GM23338 (cell line): ENCODE measurements around the gene C1orf52. TPM values are rescaled to one million over a fixed set of nuclear protein-coding genes. Genes with fewer than 3 reads are reported as not detected.

Source experiments
- ATAC-seq: fragments of 200-7000 bp; cut with Tn5 transposase; 3 replicates; pipeline ENCODE4 v1.9.1; 2020
- DNase-seq: peaks from one replicate; pipeline ENCODE4 v3.0.0-alpha.2; 2015; ENCODE audit warnings: low spot score
- H2AFZ ChIP-seq: fragments of 200-600 bp; sonication (generic); 2 replicates; pipeline ENCODE4 v1.8.0; 2016; ENCODE audit warnings: antibody characterized with exemption, mild to moderate bottlenecking, moderate library complexity
- H3F3A ChIP-seq: fragments of 200-600 bp; sonication (generic); replicated peaks from 2 replicates; pipeline ENCODE4 v1.8.0; 2017; ENCODE audit warnings: antibody characterized with exemption, mixed run types, low read depth
- H3K27ac ChIP-seq: fragments of 200-600 bp; sonication (generic); 2 replicates; pipeline ENCODE4 v1.6.1; 2016; ENCODE audit warnings: low read depth
- H3K27me3 ChIP-seq: fragments of 200-600 bp; sonication (generic); 2 replicates; pipeline ENCODE4 v1.8.0; 2016; ENCODE audit warnings: mild to moderate bottlenecking, mixed run types, moderate library complexity; ENCODE audit not compliant: insufficient read depth
- H3K36me3 ChIP-seq: fragments of 200-600 bp; sonication (generic); 2 replicates; pipeline ENCODE4 v1.8.0; 2016; ENCODE audit warnings: mild to moderate bottlenecking; ENCODE audit not compliant: insufficient read depth
- H3K4me1 ChIP-seq: fragments of 200-600 bp; sonication (generic); 2 replicates; pipeline ENCODE4 v1.8.0; 2016; ENCODE audit warnings: mild to moderate bottlenecking, moderate library complexity; ENCODE audit not compliant: insufficient read depth
- H3K4me2 ChIP-seq: fragments of 200-600 bp; sonication (generic); 2 replicates; pipeline ENCODE4 v1.7.1; 2017; ENCODE audit warnings: mixed run types
- H3K4me3 ChIP-seq: fragments of 200-600 bp; sonication (generic); 2 replicates; pipeline ENCODE4 v1.6.1; 2016; ENCODE audit warnings: mixed run types
- H3K79me2 ChIP-seq: fragments of 200-600 bp; sonication (generic); replicated peaks from 2 replicates; pipeline ENCODE4 v1.8.0; 2017; ENCODE audit warnings: mild to moderate bottlenecking; ENCODE audit not compliant: insufficient read depth
- H3K9me2 ChIP-seq: fragments of 200-600 bp; sonication (generic); 2 replicates; pipeline ENCODE4 v1.8.0; 2017; ENCODE audit not compliant: insufficient read depth
- H4K20me1 ChIP-seq: fragments of 200-600 bp; sonication (generic); replicated peaks from 2 replicates; pipeline ENCODE4 v1.8.0; 2017; ENCODE audit warnings: mild to moderate bottlenecking; ENCODE audit not compliant: insufficient read depth
- H3K27ac Mint-ChIP-seq: 2 replicates; pipeline ENCODE4 v1.8.0; 2020; ENCODE audit warnings: inconsistent platforms, mild to moderate bottlenecking, moderate library complexity, mixed read lengths
- H3K27me3 Mint-ChIP-seq: 3 replicates; pipeline ENCODE4 v1.8.0; 2022; ENCODE audit warnings: low read depth, mild to moderate bottlenecking, moderate library complexity, mixed read lengths, inconsistent platforms; ENCODE audit not compliant: insufficient read depth, poor library complexity
- H3K36me3 Mint-ChIP-seq: 3 replicates; pipeline ENCODE4 v1.8.0; 2021; ENCODE audit warnings: low read depth, mild to moderate bottlenecking, inconsistent platforms, moderate library complexity, mixed read lengths
- H3K4me1 Mint-ChIP-seq: 3 replicates; pipeline ENCODE4 v1.8.0; 2020; ENCODE audit warnings: mild to moderate bottlenecking, inconsistent platforms, mixed read lengths
- H3K4me3 Mint-ChIP-seq: 3 replicates; pipeline ENCODE4 v1.8.0; 2021; ENCODE audit warnings: moderate library complexity, mild to moderate bottlenecking, inconsistent platforms, mixed read lengths
- H3K9me3 Mint-ChIP-seq: 3 replicates; pipeline ENCODE4 v1.8.0; 2020; ENCODE audit warnings: moderate library complexity, mild to moderate bottlenecking, inconsistent platforms, mixed read lengths
- CREB1 ChIP-seq: fragments of 250-450 bp; sonication (Bioruptor Pico); IDR thresholded peaks from 2 replicates; pipeline ENCODE4 v1.5.0; 2020; ENCODE audit warnings: low read depth, mild to moderate bottlenecking, moderate library complexity
- CTCF ChIP-seq, 2 experiments: fragments of 200-600 bp in 1 of 2; sonication (generic) in 1 of 2; conservative IDR thresholded peaks; 2 replicates each; pipeline versions ENCODE4 v1.5.1 to v1.6.1; 2016 to 2017; ENCODE audit warnings: antibody characterized with exemption in 2 of 2, low read depth in 2 of 2, mild to moderate bottlenecking in 2 of 2, moderate library complexity in 1 of 2
- ETS1 ChIP-seq: IDR thresholded peaks from 2 replicates; pipeline ENCODE4 v1.6.1; 2016; ENCODE audit warnings: antibody characterized with exemption
- EZH2 ChIP-seq: fragments of 200-600 bp; sonication (generic); IDR thresholded peaks from one replicate; pipeline ENCODE4 v1.8.0; 2017; ENCODE audit warnings: antibody characterized with exemption, mild to moderate bottlenecking, low read depth; ENCODE audit not compliant: unreplicated experiment
- EZH2phosphoT487 ChIP-seq: fragments of 200-600 bp; sonication (generic); IDR thresholded peaks from one replicate; pipeline ENCODE4 v1.8.1; 2018; ENCODE audit warnings: antibody characterized with exemption; ENCODE audit not compliant: unreplicated experiment
- JUNB ChIP-seq: IDR thresholded peaks from one replicate; pipeline ENCODE4 v1.6.1; 2016; ENCODE audit warnings: antibody characterized with exemption; ENCODE audit not compliant: unreplicated experiment
- NANOG ChIP-seq: IDR thresholded peaks from 2 replicates; pipeline ENCODE4 v1.6.1; 2016; ENCODE audit warnings: antibody characterized with exemption, borderline replicate concordance
- POLR2AphosphoS5 ChIP-seq: IDR thresholded peaks from 2 replicates; pipeline ENCODE4 v1.6.1; 2016; ENCODE audit warnings: antibody characterized with exemption, low read depth
- REST ChIP-seq: IDR thresholded peaks from one replicate; pipeline ENCODE4 v1.6.1; 2018; ENCODE audit warnings: antibody characterized with exemption; ENCODE audit not compliant: unreplicated experiment
- STAT1 ChIP-seq: IDR thresholded peaks from one replicate; pipeline ENCODE4 v1.6.1; 2016; ENCODE audit warnings: antibody characterized with exemption; ENCODE audit not compliant: unreplicated experiment
- ZNF114 ChIP-seq: fragments of 250-450 bp; sonication (Bioruptor Pico); IDR thresholded peaks from 2 replicates; pipeline ENCODE4 v1.5.0; 2020; ENCODE audit warnings: mild to moderate bottlenecking, moderate library complexity
- ZNF331 ChIP-seq: fragments of 250-450 bp; sonication (Bioruptor Pico); IDR thresholded peaks from 2 replicates; pipeline ENCODE4 v1.5.0; 2020; ENCODE audit warnings: low read depth, mild to moderate bottlenecking, moderate library complexity
- ZNF462 ChIP-seq: fragments of 250-450 bp; sonication (Bioruptor Pico); IDR thresholded peaks from 2 replicates; pipeline ENCODE4 v1.5.0; 2020; ENCODE audit warnings: mild to moderate bottlenecking, moderate library complexity
- polyA plus RNA-seq: library from polyadenylated mRNA; unstranded; fragments of >200 nt; fragmentation: Nextera tagmentation; extraction: Ambion mirVana; gene quantifications from 2 replicates; pipeline ENCODE4 v1.2.1, GENCODE V29; 2016
- total RNA-seq: library from RNA; depleted of rRNA; stranded (reverse); fragments of >200 nt; shearing (Covaris generic); gene quantifications from 2 replicates; pipeline ENCODE4 v1.2.3, GENCODE V29; 2014

C1orf52 gene
- total and polyA plus RNA-seq, 2 experiments from 2014 or later = 35.6 to 102 TPM

GRCh38 chr1:85295654-85296053 lies 36.2 kb upstream of the C1orf52 start:
- no peak overlapping the region for H3K27ac ChIP-seq
- H3K4me3 ChIP-seq = no peak overlapping the region
- Mint-ChIP-seq H3K4me1 (peaks cover 8% of the 10 kb centered on the region), H3K36me3 (no peaks in the 10 kb centered on the region), H3K9me3 (no peaks in the 10 kb centered on the region), H3K27me3 (no peaks in the 10 kb centered on the region), H3K4me3 (no peak overlapping the region), H3K27ac (no peak overlapping the region)
- no peak overlapping the region for H2AFZ ChIP-seq
- no peaks in the 10 kb centered on the region for H3K36me3 ChIP-seq
- TF ChIP-seq ZNF462 (CRISPR knock-in tag) (no peak), ZNF331 (CRISPR knock-in tag) (no peak), REST (no peak), STAT1 (no peak), EZH2 (no peak), EZH2phosphoT487 (no peak), JUNB (no peak), POLR2AphosphoS5 (no peak), CREB1 (no peak), CTCF (conservative IDR thresholded peaks at IDR 0.05; ENCODE audit: low read depth in 2 of 2) (no peak), ZNF114 (CRISPR knock-in tag) (no peak), NANOG (no peak), ETS1 (no peak)
- H3K79me2 ChIP-seq = no peaks in the 10 kb centered on the region
- H3F3A ChIP-seq = no peaks in the 10 kb centered on the region
- no peaks in the 10 kb centered on the region for H4K20me1 ChIP-seq
- no peaks in the 10 kb centered on the region for H3K4me1 ChIP-seq
- H3K4me2 ChIP-seq = no peak overlapping the region
- H3K9me2 ChIP-seq = no peaks in the 10 kb centered on the region
- no peak for ATAC-seq
- no peak for DNase-seq
- no peaks in the 10 kb centered on the region for H3K27me3 ChIP-seq
